Measurements from ENCODE around the gene TUBG2.
A peak's percentile ranks its signal among the peaks of the same experiment; 100 is the strongest.
"Not testable (repeated sequence)": the region's sequence is repeated elsewhere in the genome, so short reads cannot be mapped to it uniquely, and the experiment has no call there.

TUBG2 gene

GRCh38 chr17:42657824-42658588, 1.1 kb upstream of the TUBG2 start:
- DNase-seq: no peak

GRCh38 chr17:42659932-42660274, 819 bp downstream of the TUBG2 start:
- not testable (repeated sequence) for DNase-seq

DNA sequence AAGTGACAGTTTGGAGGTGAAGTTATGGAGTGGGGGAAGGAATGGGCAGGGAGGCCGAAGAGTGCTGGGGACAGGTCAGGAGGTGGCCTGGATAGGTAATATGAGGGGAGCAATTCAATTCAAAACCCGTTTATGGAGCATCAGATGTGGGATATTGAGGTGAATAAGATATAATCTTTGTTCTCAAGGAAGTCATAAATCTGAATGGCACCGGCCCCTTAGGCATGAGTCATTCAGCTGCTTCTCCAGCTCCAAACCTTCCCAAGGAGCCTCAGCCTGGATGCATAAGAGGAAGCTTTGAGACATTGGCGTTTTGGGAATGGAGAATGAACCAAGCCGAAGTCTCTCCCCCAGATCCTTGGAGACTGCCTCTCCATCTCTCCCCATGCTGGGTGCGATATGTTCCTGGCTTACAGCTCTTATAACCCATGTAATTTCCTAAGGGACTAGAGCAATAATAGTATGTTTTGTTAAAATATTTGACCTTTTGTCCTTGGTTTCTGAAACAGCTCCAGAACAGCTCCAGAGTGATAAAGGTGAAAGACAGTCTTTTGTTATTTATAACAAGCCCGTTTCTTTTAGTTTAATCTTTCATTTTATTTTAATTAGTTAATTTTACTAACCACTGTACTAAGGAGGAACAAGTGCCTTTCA, 1.7 kb downstream of the TUBG2 start:
- DNase-seq: no peak

- DNase-seq: no peak
Measured at GRCh38 chr17:42665581-42666001, 6.5 kb downstream of the TUBG2 start.

DNA sequence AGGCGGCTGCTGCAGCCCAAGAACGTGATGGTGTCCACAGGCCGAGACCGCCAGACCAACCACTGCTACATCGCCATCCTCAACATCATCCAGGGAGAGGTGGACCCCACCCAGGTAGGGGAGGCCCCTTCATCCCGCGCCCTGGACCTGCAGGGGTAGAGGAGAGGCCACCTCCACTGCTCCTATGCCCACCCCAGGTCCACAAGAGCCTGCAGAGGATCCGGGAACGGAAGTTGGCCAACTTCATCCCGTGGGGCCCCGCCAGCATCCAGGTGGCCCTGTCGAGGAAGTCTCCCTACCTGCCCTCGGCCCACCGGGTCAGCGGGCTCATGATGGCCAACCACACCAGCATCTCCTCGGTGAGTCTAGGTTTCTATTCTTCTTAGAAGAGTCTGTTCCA, 7.0 kb downstream of the TUBG2 start:
- not testable (repeated sequence) for DNase-seq

DNA sequence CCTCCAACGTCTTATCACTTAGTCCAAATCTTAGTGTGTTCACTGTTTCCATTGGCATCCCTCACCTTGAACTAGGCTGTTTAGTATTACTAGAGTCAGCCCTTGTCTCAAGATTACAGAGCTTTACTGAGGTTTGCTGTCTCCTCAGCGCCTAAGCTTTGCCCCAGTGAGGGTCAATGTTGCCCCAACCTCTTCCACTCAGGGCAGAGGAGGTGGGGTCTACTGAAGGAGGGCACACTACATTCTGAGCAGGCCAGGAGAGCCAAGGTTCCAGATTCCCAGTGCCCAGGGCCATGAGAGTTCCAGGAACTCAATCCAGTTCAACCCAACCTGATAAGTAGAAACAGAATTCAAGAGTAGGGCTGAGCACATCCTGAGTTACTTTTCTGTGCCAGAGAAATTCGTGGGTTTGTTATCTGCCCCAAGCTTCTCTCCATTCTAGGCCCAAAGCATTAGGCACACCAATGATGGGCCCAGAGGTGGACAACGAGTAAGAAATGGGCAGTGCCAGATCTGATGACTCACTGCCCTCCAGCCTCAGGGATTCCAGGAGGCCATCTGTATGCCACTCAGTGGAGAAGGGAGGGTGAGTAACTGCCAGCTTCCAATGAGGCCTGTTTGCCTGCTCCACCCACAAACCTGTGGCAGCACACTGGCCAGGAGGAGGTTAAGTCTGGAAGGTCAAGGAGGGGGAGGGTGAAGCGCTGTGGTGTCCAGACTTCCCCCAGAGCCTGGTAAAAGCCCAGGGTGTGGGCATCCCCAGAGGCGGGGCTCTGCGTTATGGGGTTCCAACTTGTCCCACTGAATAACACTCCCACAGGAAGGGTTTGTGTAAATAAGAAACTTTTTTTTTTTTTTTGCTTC, 8.2 kb downstream of the TUBG2 start:
- DNase-seq: peak; percentile 86

GRCh38 chr17:42669705-42669976, 10.6 kb downstream of the TUBG2 start:
- DNase-seq: no peak

- DNase-seq: no peak
Measured at GRCh38 chr17:42669977-42670788, 11.1 kb downstream of the TUBG2 start.

- DNase-seq: no peak
Measured at GRCh38 chr17:42670789-42671657, 11.9 kb downstream of the TUBG2 start.

- DNase-seq: no peak
Measured at GRCh38 chr17:42672038-42672437, 13.0 kb downstream of the TUBG2 start.

- no peak for DNase-seq
Measured at GRCh38 chr17:42673266-42673884, 14.3 kb downstream of the TUBG2 start.

DNA sequence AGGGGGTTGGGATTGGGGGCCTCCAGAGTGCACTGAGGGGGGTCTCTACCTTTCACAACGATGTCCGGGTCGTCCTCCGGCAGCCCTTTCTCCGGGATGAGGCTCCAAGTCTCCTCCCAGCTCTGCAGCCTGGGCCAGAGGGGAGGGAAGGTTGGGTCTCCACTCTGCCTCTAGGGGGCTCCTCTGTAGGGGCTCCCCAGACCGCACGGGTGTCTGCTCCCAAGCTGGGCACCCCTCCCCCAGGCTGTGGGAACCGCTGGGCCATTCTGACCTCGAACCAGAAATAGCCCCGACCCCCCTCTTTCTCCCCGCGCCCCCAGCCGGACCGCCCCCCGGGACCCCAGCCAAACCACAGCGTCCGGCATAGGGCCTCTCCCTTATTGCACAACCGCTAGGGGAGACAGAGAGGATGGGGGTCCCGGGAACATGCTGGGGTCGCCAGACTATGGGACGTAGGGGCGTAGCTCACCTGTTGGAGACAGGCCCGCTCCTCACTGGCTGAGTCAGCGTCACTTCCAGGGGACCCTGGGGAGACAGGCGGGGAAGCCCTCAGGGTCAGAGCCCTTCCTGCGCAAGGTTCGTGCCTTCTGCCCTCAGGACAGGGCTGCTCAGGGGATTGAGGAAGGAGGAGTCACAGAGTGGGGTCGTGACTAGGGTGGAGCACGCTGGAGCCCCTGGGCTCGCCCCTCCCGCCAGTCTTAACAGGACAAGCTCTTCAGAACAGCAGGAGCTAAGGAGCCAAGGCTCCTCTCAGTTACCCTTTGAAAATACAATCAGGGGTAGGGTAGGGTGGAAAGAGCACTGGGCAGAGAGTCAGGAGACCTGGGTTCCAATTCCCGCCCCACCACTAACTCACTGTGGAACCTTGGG, 15.0 kb downstream of the TUBG2 start:
- no peak for DNase-seq

DNA sequence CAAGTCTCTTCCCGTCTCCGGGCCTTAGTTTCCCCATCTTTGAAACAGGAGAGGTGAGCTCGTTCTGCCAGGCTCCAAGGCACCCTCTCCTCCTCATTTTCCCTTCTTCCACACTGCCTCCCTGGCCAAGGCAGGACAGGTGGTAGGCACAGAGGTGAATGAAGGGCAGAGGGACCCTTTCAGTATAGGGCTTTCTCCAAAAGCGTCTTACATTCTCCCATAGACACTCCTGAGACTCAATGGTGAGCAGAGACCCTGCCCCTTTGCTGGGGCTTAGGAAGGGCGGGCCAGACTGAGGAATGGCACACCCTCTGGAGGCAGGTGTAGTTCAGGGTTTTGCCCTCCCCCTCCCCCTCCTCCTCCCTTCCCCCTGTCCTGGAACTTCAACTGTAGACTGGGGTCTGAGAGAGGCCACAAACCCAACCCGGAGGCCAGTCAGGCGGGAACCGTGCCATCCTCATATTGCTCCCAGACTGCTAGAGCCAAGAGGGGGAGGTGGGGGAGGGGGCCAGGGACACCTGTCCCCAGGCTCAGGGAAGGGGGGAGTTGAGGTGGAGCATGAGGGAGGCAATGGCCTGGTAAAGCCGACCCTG, 15.8 kb downstream of the TUBG2 start:
- DNase-seq: no peak

DNA sequence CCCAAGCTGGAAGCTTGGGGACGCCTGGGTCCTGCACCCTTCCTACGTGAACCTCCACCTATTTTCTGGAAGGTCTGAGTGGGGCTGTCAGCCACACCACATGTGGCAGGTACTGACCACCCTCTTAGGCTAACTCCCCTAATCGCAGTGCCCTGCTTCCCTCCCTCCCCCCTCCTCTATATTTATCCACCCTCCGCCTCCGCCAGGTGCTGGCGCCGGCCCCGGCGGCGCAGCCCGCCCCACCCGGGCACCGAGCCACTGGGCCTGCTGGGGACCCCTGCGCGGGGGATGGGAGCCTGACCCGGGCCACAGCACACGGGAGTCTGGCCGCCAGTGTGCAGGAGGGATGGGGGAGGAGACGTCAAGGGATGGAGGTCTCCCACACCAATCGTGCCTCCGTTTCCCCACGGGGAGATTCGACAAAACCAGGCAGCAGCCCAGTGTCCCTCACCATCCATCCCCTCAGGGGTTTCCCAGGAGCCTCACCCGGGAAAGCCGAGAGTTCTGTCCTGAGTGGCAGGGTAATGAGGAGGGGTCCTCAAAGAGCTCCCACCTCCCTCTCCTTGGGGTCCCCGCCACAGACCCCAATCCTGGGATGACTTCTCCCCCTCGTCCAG, 16.4 kb downstream of the TUBG2 start:
- no peak for DNase-seq

DNA sequence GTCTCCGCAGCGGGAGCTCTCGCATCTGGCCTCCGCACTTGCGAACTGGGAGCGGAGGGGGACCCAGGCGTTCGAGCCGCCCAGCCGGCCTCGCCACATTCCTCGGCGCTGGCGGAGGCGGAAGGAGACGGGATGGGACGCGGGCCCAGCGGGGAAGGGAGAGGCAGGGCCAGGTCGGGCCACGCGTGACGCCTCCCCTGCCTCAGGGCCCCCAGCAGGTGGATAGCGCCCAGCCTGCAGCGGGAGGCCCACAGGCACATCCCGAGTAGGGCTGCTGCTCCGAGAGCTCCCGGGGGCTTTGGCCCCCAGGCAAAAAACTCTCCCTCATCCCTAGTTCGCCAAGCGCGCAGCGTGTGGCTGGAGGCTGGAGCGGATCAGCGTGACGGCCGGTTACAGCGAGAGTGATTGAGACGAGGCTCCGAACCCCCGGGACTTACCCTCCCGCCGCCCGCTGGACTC, 16.9 kb downstream of the TUBG2 start:
- DNase-seq: peak; percentile 34

GRCh38 chr17:42676424-42677011, 17.4 kb downstream of the TUBG2 start, which contains the start of gene PLEKHH3:
PLEKHH3 (minus strand) TSS chr17:42676994; CDS start chr17:42676563, 431 bp downstream.
- DNase-seq: no peak

GRCh38 chr17:42677012-42677857, 18.2 kb downstream of the TUBG2 start:
- peak; percentile 98 for DNase-seq

All from T1000 (cell line).